HG03103 (cell line): ENCODE measurements around the gene TAS2R40.
"Not testable (repeated sequence)": the region's sequence is repeated elsewhere in the genome, so short reads cannot be mapped to it uniquely, and the experiment has no call there.

Experiments used
- ATAC-seq: cut with Tn5 transposase; IDR thresholded peaks from one replicate; pipeline ENCODE4 v1.9.1; 2021; ENCODE audit warnings: low read depth; ENCODE audit not compliant: unreplicated experiment

The TAS2R40 gene

DNA sequence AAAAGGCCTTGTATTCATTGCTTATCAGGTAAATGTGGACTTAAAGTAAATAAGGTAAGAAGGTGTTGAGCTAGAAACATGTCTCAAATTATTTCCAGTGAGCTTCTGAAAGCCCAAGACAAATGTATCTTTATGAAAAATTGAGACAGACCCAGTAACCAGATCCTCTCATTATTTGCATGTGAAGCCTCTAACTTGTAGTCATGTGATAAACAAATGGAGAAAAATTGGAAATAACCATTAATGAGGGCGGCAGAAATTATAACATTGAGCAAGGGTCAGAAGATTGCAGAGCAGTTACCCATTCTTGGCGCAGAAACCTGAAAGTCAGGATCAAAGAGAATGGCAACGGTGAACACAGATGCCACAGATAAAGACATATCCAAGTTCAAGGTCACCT lies at the start of gene TAS2R40:
Gene TAS2R40 (plus strand): TSS at position 301 of the 400 bp plus-strand sequence. CDS start 42 bp downstream, at position 343.
- ATAC-seq, result no peak

DNA sequence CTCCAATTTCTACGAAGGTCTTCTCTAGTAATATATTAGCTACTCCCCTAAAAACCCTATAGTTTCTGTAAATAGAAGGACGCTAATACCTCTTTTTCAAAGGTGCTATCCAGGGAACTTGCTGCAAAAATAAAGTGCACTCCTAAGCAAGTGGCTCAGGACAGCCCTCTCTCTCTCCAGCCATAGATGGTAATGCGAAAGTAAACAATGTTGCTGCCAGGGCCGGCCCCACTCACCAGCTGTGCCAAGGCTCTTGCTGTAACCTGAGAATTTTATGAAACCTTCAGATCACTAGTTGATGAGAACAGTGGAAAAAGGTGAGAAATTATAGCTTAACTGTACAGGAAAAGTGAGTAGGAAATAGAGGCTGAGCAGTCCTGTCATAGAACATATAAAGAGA lies 49.5 kb upstream of the TAS2R40 start:
- ATAC-seq, result no peak

DNA sequence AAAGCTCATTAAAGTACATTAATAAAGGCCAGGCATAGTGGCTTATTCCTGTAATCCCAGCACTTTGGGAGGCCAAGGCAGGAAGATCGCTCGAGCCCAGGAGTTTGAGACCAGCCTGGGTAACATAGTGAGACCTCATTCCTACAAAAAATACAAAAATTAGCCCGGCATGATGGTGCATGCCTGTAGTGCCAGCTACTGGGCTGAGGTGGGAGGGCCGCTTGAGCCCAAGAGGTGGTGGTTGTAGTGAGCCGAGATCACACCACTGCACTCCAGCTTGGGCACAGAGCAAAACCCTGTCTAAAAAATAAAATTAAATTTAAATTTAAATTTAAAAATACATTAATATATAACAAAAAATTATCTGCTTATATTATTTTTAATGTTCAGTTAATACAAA lies 45.7 kb upstream of the TAS2R40 start:
- no peak for ATAC-seq

DNA sequence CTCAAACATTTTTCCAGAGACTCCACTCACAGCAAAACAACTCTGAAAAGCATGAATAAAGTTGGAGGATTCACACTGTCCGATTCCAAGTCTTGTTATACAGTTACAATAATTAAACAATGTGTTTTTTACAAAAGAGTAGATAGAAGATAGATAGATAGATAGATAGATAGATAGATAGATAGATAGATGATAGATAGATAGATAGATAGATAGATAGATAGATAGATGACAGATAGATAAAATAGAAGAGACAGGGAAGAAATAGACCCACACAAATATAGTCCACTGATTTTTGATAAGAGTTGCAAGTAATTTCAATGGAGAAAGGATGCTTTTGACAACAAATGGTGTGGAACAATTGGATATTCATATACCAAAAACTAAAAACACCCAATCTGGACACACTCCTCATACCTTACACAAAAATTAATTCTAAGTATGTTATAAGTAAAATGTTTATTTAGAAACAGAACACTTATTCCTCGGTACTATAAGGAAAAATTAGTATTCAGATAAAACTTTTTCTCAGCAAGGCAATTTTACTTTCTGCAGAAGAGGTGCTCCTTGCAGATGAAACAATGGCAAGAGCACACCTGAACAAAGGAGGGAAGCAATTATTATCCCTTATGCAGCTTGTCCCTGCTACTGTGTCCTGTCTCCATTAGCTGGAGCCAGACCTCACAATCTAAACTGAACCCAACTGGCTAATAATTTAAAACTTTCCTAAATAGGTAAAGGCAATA lies 44.3 kb upstream of the TAS2R40 start:
- no peak for ATAC-seq

DNA sequence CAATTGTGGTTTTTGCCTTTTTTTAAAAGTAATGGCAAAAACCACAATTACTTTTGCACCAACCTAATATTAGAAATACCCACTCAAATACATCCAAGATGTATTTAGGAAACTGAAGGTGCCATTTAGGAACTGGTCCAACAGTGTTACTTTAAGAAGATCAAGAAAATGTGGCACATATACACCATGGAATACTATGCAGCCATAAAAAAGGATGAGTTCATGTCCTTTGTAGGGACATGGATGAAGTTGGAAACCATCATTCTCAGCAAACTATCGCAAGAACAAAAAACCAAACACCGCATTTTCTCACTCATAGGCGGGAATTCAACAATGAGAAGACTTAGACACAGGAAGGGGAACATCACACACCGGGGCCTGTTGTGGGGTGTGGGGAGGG lies 41.1 kb upstream of the TAS2R40 start:
- not testable (repeated sequence) for ATAC-seq

DNA sequence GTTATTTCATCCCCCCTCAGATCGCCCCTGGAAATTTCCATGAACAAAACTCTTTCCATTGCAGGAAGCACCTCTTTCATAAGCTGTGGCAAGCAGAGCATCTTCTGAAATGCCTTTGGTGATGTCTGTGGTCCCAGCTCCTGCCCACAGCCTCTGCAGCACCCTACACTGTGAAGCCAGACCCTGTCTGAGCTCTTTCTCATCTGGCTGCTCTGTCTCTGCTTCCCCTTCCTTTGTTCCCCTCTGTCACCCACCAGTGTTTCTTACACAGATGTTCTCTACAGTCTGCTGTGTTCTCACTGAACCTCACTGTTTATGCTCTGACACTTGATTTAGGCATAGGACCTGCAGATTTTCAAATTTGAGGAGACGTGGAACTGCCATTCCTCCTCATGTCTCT lies 40.5 kb upstream of the TAS2R40 start:
- ATAC-seq, result no peak

DNA sequence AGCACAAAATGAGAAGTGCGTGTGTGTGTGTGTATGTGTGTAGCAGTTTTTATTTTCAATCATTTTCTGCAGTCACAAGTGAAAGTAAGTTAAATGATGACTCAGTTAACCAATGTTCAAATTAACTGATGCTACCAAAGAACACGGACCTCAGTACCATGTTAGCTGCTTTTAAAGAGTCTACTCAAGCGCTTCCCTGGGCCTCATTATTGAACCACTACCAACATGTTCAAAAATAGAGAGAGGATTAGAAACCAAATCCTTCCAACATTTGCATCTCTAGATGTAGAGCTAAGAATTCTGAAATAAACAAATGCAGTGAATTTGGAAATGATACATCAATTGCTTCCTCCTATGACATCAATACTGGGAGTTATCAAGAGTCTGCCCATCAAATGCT lies 38.8 kb upstream of the TAS2R40 start, which contains the start of gene TAS2R39:
Gene TAS2R39 (plus strand): TSS at position 396 of the 400 bp plus-strand sequence. CDS start 0 bp downstream, at position 396.
- no peak for ATAC-seq

DNA sequence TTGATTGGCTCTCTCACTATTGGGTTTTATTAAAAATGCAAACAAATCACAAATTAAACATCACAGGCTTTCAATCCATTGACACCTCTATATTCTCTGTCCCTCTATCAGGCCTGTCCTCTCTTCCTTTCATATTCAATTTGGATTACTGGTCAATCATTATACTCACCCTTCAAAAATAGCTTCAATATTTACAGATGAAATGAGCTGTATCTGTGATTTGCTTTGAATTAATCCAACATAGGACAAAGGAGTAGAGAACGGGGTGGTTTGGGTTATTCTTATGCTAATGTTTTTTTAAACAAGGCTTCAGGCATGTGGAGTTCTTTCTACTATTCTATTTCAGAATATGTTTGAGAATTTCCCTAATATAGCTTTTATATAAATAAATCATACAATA lies 36.3 kb upstream of the TAS2R40 start:
- ATAC-seq, result no peak

DNA sequence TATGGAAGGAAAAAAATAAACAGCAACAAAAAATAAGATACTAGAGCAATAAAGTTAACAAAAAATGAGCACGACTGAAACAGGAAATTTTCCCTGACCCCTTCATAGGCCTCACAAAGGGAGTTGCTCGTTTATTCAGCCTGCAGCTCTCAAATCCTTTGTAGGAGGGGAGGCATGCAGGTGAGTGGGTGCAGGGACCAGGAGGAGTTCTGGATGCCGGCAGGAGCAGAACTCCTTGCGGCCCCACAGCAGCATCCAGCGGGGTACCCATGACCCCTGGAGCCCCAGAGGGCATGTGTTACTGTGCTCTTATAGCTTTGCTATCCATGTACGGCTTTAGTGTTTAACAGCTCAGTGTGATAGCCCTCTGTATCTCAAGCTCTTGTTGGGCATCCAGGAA lies 32.8 kb upstream of the TAS2R40 start:
- no peak for ATAC-seq

DNA sequence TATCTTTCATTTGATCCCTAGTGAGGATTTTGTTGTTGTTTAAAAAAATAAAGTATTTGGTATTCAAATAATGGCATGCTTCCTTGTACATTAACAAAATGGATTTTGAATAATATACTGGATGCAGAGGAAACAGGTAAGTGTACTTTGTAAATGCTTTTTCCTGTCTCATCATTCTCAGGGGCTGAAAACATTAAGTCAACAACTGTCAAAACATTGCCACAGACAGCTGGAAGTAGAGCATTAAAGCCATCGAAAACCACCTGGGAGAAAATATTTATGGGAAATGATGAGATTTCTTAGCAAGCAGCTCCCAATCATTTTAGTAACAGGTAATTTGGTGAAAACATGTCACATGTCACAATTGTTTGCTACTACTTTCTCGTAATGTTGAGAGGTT lies 28.0 kb upstream of the TAS2R40 start:
- ATAC-seq, result no peak

DNA sequence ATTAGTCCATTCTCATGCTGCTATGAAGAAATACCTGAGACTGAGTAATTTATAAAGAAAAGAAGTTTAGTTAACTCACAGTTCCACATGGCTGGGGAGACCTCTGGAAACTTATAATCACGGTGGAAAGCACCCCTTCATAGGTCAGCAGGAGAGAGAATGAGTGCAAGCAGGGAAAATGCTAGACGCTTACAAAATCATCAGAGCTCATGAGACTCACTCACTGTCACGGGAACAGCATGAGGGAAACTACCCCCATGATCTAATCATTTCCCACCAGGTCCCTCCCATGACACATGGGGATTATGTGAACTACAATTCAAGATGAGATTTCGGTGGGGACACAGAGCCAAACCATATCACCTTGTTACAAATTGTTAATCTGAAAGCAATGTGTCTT lies 22.8 kb upstream of the TAS2R40 start:
- ATAC-seq, result no peak

DNA sequence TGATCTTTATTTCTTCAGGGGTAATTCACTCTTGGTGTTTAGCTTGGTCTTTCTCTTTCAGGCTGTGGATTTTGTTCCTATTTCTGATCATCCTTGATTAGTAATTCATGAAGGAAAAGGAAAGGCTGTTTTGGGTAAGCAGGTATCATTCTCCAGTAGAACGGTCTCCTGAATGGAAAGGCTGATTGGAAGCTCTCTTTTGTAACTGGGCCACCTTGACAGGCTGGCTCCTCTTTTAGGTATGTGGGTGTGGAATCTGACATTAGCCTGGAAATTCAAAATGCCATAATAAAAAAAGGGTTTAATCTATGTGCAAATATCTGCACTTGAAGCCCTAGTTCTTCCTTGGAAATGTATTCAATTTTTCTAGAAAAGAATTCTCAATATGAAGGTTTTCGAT lies 19.7 kb upstream of the TAS2R40 start:
- ATAC-seq, result no peak

DNA sequence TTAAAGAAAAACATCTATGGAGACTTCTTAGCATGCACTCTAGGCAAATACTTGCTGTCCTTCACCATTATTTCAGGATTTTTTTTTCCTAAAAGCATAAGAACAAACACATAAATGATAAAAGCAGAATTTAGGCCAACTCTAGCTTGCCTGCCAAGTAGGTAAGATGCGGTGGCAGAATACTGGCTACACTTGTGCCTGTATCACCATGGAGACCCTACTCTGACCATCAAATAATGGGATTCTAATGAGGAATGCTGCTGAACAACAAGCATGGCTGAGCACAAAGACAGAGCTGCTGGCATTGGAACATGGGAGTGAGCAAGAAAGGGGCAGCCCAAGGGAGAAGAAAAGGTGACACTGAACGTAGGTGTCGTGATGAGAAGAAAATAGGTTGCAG lies 18.5 kb upstream of the TAS2R40 start:
- ATAC-seq, result no peak

DNA sequence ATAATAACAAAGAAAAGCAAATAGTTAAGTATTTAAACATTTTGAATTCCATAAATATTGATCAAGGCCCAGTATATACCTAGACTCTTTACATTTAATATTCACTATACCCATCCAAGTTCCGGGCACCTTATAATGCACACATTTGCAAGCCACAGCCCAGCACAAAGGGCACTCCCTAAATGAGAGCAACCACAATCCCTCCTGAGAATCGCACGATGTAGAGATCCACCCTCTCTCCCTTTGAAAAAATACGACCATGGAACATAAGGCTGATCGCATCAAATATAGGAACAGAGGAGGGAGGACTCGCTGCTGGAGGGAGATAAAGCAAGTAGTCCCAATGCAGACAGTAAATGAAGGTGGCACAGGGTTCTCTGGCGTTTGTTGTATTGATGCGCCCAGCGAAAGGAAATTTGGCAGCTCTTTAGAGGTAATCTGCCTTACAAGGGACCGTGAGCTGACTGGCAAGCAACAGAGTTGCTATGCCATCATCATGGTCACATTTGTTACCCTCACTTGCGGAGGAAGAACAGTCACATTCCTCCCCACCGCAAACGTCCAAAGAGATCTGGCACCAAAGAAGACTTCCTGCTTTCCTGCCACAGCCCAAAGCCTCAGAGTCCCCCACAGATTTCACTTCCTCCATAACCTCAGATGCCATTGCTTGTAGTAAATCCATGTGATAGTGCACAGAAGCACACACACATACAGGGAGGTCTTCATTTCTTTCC lies 16.1 kb upstream of the TAS2R40 start:
- ATAC-seq, result peak; percentile 90

DNA sequence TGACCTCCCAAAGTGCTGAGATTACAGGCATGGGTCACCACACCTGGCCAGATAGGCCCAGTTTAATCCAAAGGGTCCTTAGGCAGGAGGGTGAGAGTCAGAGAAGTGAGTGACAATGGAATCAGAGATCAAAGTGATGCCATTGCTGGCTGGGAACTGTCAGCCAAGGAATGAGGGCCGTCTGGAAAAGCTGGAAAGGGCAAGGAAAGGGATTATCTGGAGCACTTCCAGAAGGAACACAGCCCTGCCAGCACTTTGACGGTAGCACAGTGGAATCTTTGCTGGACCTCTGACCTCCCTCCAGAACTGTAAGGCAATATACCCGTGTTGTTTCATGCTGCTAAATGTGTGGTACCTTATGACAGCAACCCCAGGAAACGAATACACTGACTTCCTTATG lies 11.3 kb upstream of the TAS2R40 start:
- ATAC-seq, result no peak

DNA sequence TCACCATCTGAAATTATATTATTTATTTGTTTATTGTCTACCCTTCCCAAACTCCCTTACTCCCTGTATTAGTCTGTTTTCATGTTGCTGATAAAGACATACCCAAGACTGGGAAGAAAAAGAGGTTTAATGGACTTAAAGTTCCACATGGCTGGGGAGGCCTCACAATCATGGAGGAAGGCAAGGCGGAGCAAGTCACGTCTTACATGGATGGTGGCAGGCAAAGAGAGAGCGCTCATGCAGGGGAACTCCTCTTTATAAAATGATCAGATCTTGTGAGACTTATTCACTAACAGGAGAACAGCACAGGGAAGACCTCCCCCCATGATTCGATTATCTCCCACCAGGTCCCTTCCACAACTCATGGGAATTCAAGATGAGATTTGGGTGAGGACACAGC lies 8.4 kb upstream of the TAS2R40 start:
- not testable (repeated sequence) for ATAC-seq

DNA sequence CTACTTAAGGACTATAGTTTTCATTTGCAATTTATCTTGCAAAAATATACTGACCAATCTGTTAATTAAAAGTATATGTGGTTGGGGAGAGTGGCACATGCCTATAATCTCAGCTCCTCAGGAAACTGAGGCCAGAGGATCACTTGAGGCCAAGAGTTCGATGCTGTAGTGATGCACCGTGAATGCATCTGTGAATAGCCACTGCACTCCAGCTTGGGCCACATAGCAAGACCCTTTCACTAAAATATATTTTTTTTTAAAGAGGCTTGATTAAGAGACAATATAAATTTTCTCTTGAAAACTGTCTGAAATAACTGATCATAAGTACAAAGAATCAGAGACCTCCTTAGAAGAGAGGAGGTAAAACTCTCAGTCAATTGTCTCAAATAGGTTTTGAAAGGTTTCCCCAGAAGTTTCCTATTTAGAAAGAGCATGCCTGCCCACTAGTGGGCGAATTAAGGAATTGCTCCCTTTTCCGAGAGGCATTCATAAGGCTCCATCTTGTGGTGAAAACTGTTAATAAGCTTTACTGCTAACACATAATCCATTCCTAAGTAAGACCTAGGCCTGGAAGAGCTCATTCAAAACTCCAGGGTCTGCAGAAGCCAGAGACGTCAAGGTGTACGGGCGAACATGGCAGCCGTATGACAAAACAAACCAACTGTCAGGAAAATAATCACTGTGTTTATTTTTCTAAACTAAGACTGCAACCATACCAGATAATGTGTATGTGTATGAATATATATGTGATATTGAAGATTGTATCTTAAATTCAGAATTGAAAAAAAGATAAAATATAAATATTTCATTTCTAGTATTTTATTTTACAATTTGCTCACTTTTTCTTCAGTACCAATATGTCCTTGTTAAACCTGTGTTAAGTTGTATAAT lies 6.8 kb upstream of the TAS2R40 start:
- peak; percentile 88 for ATAC-seq

DNA sequence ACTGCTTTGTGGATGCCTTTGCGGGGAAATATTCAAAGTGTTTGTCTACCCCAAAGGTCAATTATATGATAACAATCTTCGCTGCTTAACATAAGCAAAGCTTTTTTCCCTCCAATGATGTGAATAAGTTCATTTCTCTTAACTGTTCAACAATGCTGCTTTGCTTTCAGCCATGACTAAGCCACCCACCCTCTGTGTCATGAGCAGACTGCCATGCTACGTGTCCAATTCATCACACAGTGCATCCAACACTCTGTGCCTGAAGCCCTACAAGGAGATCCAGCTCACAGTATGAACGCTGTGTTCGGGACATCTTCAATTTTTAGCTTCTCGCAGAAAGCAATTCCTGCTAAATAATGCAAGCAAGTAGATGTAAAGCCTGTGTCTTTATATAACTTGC lies 5.7 kb upstream of the TAS2R40 start:
- ATAC-seq, result no peak

DNA sequence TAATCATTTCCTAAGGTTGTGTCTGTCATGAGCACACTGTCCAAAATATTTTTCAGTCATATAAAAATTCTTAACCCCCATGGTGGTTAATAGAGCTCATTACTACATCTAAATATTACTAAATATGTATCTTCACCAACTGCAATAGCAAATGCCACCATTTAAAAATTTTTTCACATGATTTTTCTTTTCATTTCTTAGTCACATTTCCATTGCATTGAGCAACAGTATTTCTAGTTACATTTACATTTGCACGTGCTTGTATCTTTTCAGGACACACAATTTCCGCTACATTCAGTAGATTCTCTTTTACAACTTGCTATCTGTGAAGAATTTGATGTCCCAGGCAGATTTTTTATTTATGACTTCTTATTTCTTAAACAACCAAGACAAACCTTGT lies 5.2 kb upstream of the TAS2R40 start:
- no peak for ATAC-seq

DNA sequence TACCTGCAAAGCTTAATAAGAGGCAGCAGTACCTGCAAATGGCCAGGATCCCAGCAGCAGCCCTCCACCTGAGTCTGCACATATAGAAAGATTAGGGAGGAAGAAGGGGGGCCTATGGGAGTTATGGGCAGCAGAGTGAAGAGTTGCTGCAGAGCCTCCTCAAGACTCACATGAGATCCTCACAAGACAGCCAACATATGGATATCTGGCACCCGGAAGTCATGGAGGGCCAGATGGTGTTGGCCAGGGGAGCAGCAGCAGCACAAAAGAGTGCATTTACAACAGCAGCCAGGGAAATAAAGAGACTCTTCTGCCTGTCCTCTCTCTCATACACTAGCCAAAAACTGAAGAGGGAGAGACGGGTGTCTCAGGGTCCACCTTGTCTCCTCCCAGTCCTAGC lies 4.0 kb upstream of the TAS2R40 start:
- ATAC-seq, result no peak

DNA sequence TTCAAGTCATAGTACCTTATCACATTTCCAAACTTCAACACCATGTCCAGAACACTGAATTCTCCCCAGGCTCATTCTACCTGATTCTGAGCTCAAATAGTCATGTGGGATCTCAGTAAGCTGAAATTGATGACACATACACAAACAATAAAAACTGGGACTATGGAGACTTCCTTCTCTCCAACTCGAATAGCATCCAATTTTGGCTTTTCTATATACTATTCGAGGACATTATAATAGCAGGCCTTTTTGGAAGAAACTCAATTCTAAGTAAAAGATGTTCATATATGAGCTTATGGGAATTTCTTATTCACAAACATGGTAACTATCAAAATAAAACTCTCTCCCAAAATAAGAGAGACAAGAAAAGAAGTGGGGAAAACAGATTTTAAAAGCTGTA lies 551 bp upstream of the TAS2R40 start:
- no peak for ATAC-seq
